ENCODE results near the gene YWHAB. TPM values are rescaled to one million over a fixed set of nuclear protein-coding genes. Genes with fewer than 3 reads are reported as not detected.

YWHAB gene
- total RNA-seq, 2 donors from 2014 or later, result 183 to 193 TPM

DNA sequence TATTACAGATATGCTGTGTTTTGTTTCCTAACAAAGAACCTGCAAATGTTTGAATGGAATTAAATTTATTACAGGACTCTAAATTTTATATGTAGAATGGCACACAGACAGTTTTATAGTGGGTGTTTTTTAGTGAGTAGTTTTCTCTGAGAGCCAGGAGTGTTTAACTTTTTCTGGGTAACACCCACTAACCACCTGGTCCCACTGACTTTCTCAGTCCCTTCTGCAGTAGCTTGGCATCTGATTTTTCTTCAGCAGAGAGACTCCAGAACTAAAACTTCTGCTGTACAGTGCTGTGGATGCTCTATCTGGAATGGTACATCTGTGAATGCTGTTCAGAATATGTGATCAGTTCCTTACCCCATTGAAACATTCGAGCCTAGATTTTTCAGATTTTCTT is 6.3 kb downstream of the YWHAB start:
- Histone ChIP-seq H3K36me3 (ENCODE audit: control insufficient read depth, insufficient read depth, low read length) (peaks cover 70% of the 10 kb centered on the region), H3K9ac (ENCODE audit: extremely low read depth, low read length, poor library complexity, severe bottlenecking) (no peak overlapping the region), H3K27ac (ENCODE audit: low read depth, low read length) (no peak overlapping the region), H3K4me3 (ENCODE audit: low read length) (no peak overlapping the region), H3K9me3 (ENCODE audit: control insufficient read depth, low read length) (no peaks in the 10 kb centered on the region), H3K27me3 (ENCODE audit: control insufficient read depth, insufficient read depth, low read length, poor library complexity, severe bottlenecking) (no peaks in the 10 kb centered on the region), H3K4me1 (ENCODE audit: control insufficient read depth, insufficient read depth, low read length) (no peaks in the 10 kb centered on the region)
- 86 to 94% methylated on average over 1 of the region's 1 CpG for WGBS, 2 experiments (ENCODE audit: insufficient coverage in 1 of 2, insufficient read length in 1 of 2)
- no peak for TF ChIP-seq CTCF (conservative IDR thresholded peaks at IDR 0.05)
- Mint-ChIP-seq H3K36me3 (ENCODE audit: low read depth) (peaks cover 31% of the 10 kb centered on the region), H3K27ac (no peak overlapping the region), H3K9me3 (no peaks in the 10 kb centered on the region), H3K4me1 (peaks cover 27% of the 10 kb centered on the region), H3K27me3 (ENCODE audit: insufficient read depth) (no peaks in the 10 kb centered on the region), H3K4me3 (no peak overlapping the region)
- no peak for DNase-seq

DNA sequence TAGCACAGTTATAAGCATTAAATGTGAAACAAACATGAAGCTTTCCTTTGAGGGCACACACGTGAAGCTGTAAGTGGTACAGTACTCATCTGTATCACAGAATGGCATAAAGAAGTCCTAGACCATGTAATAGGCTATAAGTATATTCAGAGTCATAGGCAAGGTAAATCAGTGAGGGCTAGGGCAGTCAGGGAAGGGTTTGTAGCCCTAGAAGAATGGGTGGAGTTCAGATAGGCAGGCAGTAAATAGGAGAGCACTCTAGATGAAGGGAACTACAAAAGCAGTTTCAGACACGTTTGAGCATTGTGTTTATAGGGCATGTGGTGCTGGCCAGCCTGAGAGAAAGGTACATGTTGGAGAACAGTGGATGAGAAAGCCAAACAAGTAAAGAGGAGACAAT is 9.5 kb downstream of the YWHAB start:
- H3K4me1 ChIP-seq (ENCODE audit: control insufficient read depth, insufficient read depth, low read length), result no peaks in the 10 kb centered on the region
- H3K36me3 ChIP-seq (ENCODE audit: control insufficient read depth, insufficient read depth, low read length), result peaks cover 57% of the 10 kb centered on the region
- no peak overlapping the region for H3K27ac ChIP-seq (ENCODE audit: low read depth, low read length)
- H3K36me3 Mint-ChIP-seq (ENCODE audit: low read depth), result peaks cover 28% of the 10 kb centered on the region
- H3K4me1 Mint-ChIP-seq, result peaks cover 8% of the 10 kb centered on the region
- no peaks in the 10 kb centered on the region for H3K27me3 ChIP-seq (ENCODE audit: control insufficient read depth, insufficient read depth, low read length, poor library complexity, severe bottlenecking)
- no peaks in the 10 kb centered on the region for H3K9me3 Mint-ChIP-seq
- H3K27me3 Mint-ChIP-seq (ENCODE audit: insufficient read depth), result no peaks in the 10 kb centered on the region
- no peak overlapping the region for H3K4me3 Mint-ChIP-seq
- DNase-seq, result no peak
- no peak overlapping the region for H3K4me3 ChIP-seq (ENCODE audit: low read length)
- peak overlapping the region; percentile 22 for H3K27ac Mint-ChIP-seq
- no peak overlapping the region for H3K9ac ChIP-seq (ENCODE audit: extremely low read depth, low read length, poor library complexity, severe bottlenecking)
- no peak for TF ChIP-seq CTCF (conservative IDR thresholded peaks at IDR 0.05)
- 92 to 94% methylated on average over 2 of the region's 2 CpGs for WGBS, 2 experiments (ENCODE audit: insufficient coverage in 1 of 2, insufficient read length in 1 of 2)
- no peaks in the 10 kb centered on the region for H3K9me3 ChIP-seq (ENCODE audit: control insufficient read depth, low read length)

DNA sequence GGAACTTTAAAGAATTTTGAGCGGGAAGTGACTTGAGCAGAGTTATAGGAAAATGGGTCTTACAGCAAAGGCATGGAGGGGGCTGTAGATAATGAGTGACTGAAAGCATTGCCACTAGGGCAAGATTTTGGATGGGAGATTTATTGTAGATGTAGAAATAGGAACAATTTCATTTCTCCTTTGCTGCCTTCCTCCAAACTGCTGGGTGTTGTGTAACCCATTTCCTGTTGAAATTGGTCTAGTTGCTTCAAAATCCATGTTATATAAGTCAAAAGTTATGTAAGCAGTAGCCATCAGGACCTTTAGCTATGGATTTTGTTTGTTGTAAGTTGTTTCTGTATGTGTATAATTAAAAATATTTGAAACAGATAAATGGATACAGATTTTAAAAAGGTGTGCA is 11.1 kb downstream of the YWHAB start:
- Mint-ChIP-seq H3K27ac (no peak overlapping the region), H3K27me3 (ENCODE audit: insufficient read depth) (no peaks in the 10 kb centered on the region), H3K4me1 (peaks cover 10% of the 10 kb centered on the region), H3K4me3 (no peak overlapping the region), H3K36me3 (ENCODE audit: low read depth) (peaks cover 26% of the 10 kb centered on the region), H3K9me3 (no peaks in the 10 kb centered on the region)
- no peaks in the 10 kb centered on the region for H3K9me3 ChIP-seq (ENCODE audit: control insufficient read depth, low read length)
- no peaks in the 10 kb centered on the region for H3K4me1 ChIP-seq (ENCODE audit: control insufficient read depth, insufficient read depth, low read length)
- WGBS, 2 experiments (ENCODE audit: insufficient coverage in 1 of 2, insufficient read length in 1 of 2), result 100% methylated on average over 1 of the region's 1 CpG
- TF ChIP-seq CTCF (conservative IDR thresholded peaks at IDR 0.05), result no peak
- H3K4me3 ChIP-seq (ENCODE audit: low read length), result no peak overlapping the region
- H3K27ac ChIP-seq (ENCODE audit: low read depth, low read length), result no peak overlapping the region
- no peak overlapping the region for H3K9ac ChIP-seq (ENCODE audit: extremely low read depth, low read length, poor library complexity, severe bottlenecking)
- peaks cover 54% of the 10 kb centered on the region for H3K36me3 ChIP-seq (ENCODE audit: control insufficient read depth, insufficient read depth, low read length)
- no peak for DNase-seq
- no peaks in the 10 kb centered on the region for H3K27me3 ChIP-seq (ENCODE audit: control insufficient read depth, insufficient read depth, low read length, poor library complexity, severe bottlenecking)

Data from endodermal cell (in vitro differentiated cells).